NT2/D1 (cell line): ENCODE data around the gene OPN1MW2.
"Not testable (repeated sequence)": the region's sequence is repeated elsewhere in the genome, so short reads cannot be mapped to it uniquely, and the experiment has no call there.

ENCODE experiments used
- YY1 ChIP-seq: IDR thresholded peaks from 2 replicates; pipeline ENCODE4 v1.6.1; 2011; ENCODE audit not compliant: insufficient read length, insufficient read depth
- ZNF274 ChIP-seq: IDR thresholded peaks from 2 replicates; pipeline ENCODE4 v1.6.1; 2011; ENCODE audit warnings: mild to moderate bottlenecking, low read depth, low read length

- TF ChIP-seq YY1, ZNF274: not testable (repeated sequence)
Measured at GRCh38 chrX:154219456-154219855, at the start of gene OPN1MW2.
